ENCODE measurements around the gene GNRH2.
"Not testable (repeated sequence)": the region's sequence is repeated elsewhere in the genome, so short reads cannot be mapped to it uniquely, and the experiment has no call there.

DNA sequence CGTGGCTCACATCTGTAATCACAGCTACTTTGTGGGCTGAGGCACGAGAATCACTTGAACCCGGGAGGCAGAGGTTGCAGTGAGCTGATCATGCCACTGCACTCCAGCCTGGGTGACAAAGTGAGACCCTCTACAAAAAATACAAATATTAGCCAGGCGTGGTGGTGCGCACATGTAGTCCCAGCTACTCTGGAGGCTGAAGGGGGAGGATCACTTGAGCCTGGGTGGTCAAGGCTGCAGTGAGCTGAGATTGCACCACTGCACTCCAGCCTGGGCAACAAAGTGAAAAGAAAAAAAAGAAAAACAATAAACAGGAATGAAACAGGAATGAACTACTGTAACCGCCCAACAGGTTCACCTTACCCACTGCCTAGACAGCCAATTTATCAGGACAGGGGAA is 20.7 kb downstream of the GNRH2 start:
- TF ChIP-seq, protein P1, sequence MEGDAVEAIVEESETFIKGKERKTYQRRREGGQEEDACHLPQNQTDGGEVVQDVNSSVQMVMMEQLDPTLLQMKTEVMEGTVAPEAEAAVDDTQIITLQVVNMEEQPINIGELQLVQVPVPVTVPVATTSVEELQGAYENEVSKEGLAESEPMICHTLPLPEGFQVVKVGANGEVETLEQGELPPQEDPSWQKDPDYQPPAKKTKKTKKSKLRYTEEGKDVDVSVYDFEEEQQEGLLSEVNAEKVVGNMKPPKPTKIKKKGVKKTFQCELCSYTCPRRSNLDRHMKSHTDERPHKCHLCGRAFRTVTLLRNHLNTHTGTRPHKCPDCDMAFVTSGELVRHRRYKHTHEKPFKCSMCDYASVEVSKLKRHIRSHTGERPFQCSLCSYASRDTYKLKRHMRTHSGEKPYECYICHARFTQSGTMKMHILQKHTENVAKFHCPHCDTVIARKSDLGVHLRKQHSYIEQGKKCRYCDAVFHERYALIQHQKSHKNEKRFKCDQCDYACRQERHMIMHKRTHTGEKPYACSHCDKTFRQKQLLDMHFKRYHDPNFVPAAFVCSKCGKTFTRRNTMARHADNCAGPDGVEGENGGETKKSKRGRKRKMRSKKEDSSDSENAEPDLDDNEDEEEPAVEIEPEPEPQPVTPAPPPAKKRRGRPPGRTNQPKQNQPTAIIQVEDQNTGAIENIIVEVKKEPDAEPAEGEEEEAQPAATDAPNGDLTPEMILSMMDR (IDR thresholded peaks at IDR 0.05; ENCODE audit: low read depth, low read length): not testable (repeated sequence)
- TF ChIP-seq POLR2A (IDR thresholded peaks at IDR 0.05; ENCODE audit: extremely low read depth, insufficient read length): not testable (repeated sequence)
